Brain pericyte (primary cell): ENCODE results near the gene MGMT.
A peak's percentile ranks its signal among the peaks of the same experiment; 100 is the strongest.
"Not testable (repeated sequence)": the region's sequence is repeated elsewhere in the genome, so short reads cannot be mapped to it uniquely, and the experiment has no call there.

ENCODE experiments used
- DNase-seq: peaks from one replicate; pipeline ENCODE4 v3.0.0-alpha.2; 2012; ENCODE audit warnings: low read depth, low spot score

The MGMT gene

GRCh38 chr10:129466703-129467358 is at the start of gene MGMT:
Gene MGMT (plus strand): TSS chr10:129467241.
- DNase-seq = peak; percentile 8

GRCh38 chr10:129417870-129418269 is 49.2 kb upstream of the MGMT start:
- DNase-seq = no peak

- DNase-seq = no peak
These were observed 48.4 kb upstream of the MGMT start for GRCh38 chr10:129418496-129419225.

GRCh38 chr10:129419397-129419796 is 47.6 kb upstream of the MGMT start:
- DNase-seq = no peak

- no peak for DNase-seq
These were observed 45.5 kb upstream of the MGMT start for GRCh38 chr10:129421399-129422010.

GRCh38 chr10:129424978-129425377 is 42.1 kb upstream of the MGMT start:
- no peak for DNase-seq

GRCh38 chr10:129426606-129427005 is 40.4 kb upstream of the MGMT start:
- DNase-seq = no peak

GRCh38 chr10:129433266-129433665 is 33.8 kb upstream of the MGMT start:
- DNase-seq = no peak

- not testable (repeated sequence) for DNase-seq
These were observed 31.3 kb upstream of the MGMT start for GRCh38 chr10:129435724-129436123.

- DNase-seq = no peak
These were observed 29.0 kb upstream of the MGMT start for GRCh38 chr10:129438024-129438423.

GRCh38 chr10:129440247-129440646 is 26.8 kb upstream of the MGMT start:
- DNase-seq = no peak

- no peak for DNase-seq
These were observed 26.2 kb upstream of the MGMT start for GRCh38 chr10:129440722-129441316.

GRCh38 chr10:129441372-129442009 is 25.6 kb upstream of the MGMT start:
- DNase-seq = no peak

GRCh38 chr10:129442866-129443265 is 24.2 kb upstream of the MGMT start:
- no peak for DNase-seq

GRCh38 chr10:129444359-129444758 is 22.7 kb upstream of the MGMT start:
- no peak for DNase-seq

GRCh38 chr10:129445436-129446182 is 21.4 kb upstream of the MGMT start:
- no peak for DNase-seq

- no peak for DNase-seq
These were observed 20.9 kb upstream of the MGMT start for GRCh38 chr10:129446183-129446581.

GRCh38 chr10:129447486-129447885 is 19.6 kb upstream of the MGMT start:
- no peak for DNase-seq

GRCh38 chr10:129448086-129448485 is 19.0 kb upstream of the MGMT start:
- no peak for DNase-seq

- DNase-seq = no peak
These were observed 18.5 kb upstream of the MGMT start for GRCh38 chr10:129448539-129448938.

GRCh38 chr10:129449893-129450292 is 17.1 kb upstream of the MGMT start:
- no peak for DNase-seq
